ENCODE results near the gene FAM163A.
"Not testable (repeated sequence)": the region's sequence is repeated elsewhere in the genome, so short reads cannot be mapped to it uniquely, and the experiment has no call there.

FAM163A gene

DNA sequence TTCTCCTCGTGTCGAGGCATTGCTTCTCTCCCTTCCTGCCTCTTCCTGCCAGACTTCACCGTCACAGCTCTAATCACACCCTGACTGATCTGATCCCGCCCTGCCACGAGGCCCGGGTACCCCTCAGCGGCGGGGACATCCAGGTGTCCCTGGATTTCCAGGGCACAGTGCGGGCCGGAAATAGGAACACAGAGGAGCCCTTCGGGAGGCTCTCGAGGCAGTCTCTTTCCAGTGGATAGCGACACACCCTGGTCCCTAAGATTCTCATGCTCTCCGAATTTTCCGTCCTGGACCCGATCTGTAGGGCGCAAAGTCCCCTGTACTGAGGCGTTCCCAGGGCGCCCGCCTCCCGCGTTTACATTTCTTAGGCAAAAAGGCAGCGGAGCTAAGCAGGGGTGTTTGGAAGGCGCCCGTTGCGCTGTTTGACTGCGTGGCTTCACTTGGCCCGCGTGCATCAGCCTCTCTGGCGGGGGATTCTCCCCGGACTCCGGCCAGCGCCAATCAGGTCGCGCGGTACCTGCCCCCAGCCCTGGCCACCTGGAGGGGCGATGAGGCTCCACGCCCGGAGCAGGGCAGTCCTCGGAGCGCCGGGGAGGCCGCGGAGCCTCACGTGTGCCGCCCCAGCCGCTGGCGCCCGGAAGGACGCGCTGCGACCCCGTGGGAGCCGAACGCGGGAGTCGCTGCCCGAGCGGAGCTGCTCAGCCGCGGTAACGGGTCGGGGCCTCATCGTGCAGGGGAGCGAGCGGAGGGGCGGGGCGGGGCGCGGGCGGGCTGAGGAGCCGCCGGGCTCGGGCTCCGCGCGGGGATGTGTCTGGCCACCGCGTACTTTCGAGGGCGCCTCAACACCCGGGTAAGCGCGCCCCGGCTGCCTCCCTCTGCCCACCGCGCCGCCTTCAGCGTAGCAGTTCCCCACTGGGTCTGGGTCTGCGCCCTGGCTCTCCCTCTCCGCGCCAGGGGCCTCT is at the start of gene FAM163A:
TSS of gene FAM163A (plus strand) at position 575 of the 962 bp plus-strand sequence. CDS start 69,807 bp downstream, outside the sequence.
- peak; percentile 3 for DNase-seq

GRCh38 chr1:179694530-179694929 is 48.6 kb upstream of the FAM163A start:
- not testable (repeated sequence) for DNase-seq

GRCh38 chr1:179702946-179703539 is 40.0 kb upstream of the FAM163A start:
- no peak for DNase-seq

DNA sequence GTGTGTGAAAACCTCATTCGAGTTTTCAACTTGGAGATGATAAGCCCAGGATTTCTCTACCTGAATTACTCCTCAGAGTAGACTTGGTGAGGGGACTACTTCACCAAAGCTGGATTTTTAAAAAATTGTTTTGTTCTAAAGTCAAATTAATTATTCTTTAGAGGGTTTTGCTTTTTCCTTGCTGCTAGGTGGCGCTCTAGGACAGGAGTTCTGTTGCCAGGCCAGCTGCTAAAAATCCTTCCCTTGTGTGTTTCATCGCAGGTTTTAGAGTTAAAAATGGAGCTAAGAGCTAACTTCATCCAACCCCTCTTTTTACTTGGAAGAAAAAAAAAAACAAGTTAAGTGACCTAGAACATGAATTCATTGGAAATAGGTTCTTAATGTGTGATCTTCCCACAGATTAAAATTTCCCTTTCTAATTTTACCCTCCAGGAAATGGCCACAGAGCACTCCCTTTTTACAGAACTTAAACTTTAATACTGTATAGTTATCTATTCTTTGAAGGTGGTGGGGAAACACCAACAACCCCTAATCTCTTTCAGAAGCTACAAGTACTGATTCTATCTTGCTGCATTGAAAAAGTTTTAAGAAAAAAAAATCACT is 36.7 kb upstream of the FAM163A start:
- peak; percentile 59 for DNase-seq

DNA sequence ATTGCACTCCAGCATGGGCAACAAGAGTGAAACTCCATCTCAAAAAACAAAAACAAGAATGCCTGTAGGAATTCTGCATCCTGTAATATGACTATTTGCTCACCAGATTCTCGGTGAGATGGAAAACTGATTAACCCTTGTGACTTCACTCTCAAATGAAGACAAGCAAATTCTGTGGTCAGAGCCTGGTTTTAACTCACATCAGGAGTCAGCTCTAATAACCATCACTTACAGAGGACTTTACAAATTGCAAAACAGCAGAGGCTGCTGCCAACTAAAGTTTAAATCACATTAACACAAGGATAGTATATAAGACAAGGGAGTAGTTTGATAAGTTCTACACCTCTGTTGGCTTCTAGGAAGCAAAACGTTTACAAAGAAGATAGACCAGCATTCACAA is 35.7 kb upstream of the FAM163A start:
- DNase-seq = no peak

- DNase-seq = no peak
Measured at GRCh38 chr1:179708434-179709195, 34.5 kb upstream of the FAM163A start.

DNA sequence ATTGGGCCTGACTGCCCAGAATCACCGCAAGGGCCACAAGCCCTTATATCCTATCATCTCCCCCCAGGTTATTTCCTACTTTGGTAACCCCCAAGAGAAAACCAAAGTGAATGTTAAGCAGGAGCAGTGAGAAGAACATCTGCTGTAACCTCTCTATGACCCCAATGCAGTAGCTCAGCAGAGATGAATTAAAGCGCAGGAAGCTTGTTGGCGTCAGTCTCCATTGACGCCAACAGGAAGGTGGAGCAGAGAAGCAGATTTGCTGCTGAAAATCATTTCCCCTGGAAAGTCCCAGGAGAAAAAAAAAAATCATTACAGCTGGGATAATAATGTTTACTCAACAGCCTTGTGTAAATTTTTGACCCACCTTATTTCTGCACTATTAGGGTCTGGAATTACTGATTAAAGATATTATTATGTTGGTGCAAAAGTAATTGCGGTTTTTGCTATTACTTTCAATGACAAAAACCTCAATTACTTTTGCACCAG is 33.2 kb upstream of the FAM163A start:
- DNase-seq = no peak

- no peak for DNase-seq
Measured at GRCh38 chr1:179714159-179714558, 28.9 kb upstream of the FAM163A start.

DNA sequence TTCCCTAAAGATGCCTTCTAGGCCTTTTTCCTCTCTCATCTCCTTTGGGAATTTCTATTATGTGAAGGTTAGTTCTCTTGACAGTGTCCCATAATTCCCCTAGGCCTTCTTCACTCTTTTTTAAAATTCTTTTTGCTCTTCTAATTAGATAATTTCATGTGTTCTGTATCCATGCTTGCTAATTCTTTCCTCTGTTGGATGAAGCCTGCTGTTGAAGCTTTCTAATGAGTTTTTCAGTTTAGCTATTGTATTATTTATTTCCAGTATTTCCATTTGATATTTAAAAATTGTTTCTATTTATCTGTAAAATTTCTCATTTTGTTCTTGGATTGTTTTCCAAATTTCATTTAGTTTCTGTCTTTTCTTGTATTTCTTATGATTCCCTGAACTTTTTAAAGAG is 28.5 kb upstream of the FAM163A start:
- no peak for DNase-seq

- DNase-seq = no peak
Measured at GRCh38 chr1:179719272-179719671, 23.8 kb upstream of the FAM163A start.

DNA sequence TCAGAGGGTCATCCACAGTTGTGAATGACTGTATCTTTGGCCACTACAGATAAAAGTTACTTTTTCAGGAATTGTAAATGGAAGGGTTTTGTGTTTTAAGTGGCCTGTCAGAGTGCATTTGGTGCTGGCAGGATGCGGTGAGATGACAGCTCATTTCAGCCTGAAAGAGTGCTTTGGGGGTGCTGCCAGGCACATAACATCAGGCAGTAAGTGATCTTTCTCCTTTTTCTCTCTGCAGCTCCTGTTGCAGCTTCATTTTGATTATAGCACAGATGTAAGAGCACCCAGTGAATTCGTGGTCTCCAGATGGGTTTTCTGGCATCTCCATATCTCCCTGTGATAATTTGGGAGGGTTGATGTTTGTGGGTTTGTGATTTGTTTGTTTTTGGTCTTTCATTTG is 14.8 kb upstream of the FAM163A start:
- no peak for DNase-seq

- DNase-seq = no peak
Measured at GRCh38 chr1:179729881-179730280, 13.2 kb upstream of the FAM163A start.

- DNase-seq = no peak
Measured at GRCh38 chr1:179731643-179732042, 11.4 kb upstream of the FAM163A start.

DNA sequence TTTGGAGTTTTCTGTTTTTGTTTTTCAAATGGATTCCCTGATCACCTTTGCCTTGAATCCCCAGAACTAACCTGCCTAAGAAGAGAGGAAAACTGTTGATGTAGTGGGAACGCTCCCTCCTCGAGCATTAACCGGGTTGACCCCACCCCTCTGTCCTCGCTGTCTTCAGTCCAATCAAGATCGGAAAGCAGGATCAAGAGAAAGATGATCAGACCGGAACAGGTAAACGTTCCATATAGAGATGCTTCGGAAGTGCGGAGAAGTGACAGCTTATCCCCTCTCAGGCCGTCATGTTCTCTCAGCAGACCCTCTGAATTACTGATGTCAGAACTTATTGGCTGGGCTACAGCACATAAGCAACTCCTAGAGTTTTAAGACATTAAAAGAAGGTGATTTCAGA is 800 bp upstream of the FAM163A start:
- DNase-seq = no peak

DNA sequence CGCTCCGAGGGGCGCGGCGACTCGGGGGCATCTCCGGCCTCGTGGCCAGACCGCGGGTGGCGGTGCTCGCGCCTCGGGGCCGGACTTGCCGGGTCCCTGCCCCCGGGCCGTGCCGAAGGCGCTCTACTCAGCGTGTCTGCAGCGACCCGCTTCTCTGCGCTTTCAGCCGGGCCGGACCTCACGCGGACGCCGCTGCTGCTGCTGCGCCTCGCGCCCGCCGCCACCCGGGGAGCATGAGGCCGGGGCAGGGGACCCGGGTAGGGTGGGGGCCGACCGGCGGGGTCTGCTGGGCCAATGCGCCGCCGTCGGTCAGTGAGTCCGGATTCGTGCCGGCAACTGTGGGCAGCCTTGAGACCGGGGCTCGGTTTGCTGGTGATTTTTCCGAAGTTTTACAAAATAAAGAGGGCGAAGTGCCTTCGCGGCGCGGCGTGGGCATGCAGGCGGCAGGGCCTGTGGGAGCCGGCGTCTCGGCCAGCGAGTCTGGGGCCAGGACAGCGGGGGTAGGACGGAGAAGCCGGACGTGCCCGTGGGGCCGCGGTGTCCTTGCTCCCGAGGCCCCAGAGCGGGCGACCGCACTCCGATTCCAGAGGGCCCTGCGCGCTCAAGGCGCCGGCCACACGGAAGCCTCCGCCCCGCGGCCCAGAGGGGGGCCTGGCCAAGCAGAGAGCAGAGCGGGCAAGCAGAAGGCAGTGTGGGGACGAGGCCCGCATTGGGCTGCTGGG is 749 bp downstream of the FAM163A start:
- no peak for DNase-seq

DNA sequence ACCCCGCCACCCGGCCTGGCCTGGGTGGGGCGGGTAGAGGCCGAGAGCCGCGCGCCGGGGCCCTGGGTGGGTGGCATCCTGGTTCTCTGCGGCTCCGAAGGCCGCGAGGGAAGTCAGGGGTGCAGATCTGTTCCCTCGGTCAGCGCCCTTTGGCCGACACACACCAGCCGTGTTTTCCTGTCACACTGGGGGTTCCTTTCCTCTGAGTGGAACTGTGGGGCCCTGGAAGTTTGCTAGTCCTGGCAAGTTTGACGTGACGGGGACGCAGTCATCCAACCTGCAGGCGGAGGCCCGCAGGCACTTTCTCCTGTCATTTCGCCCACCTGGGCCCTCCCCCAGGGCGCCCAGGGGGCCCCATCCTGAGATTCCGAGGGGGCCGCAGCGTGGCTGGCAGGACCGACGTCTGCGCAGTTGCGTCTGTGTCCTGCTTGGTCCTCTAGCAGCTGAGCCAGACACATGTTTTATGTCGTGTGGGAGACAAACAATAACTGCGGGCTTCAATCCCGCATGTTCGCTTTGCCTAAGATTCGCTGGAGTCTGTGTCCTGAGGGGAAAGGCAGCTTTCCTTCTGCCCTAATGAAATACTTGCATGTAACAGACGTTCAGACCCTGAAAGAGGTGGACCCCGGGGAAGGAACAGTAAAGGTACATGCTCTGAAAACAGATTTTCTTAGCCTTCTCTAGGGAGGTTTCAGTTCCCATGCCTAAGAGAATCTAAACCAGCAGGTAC is 1.5 kb downstream of the FAM163A start:
- no peak for DNase-seq

DNA sequence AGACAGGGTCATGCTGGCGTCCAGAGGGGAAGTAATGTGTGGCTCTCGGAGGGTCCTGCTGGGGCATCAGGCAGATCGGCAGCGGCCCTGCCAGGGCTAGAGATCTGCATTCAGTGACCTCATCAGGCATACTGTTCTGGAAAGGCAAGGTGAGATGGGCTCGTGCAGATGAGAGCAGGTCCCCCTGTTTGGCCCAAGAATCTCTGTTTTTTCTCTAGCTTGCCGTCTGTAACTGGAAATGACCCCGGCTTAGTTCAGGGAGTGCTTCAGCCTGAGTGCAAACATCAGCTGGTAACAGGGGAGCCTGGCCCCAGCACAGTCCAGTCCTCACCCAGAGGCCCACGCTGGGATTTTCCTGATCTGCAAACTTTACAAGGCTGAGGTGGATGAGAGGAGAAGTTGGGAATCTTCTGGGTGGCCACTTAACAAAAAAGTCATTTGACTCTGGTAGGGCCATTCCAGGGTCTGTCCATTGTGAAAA is 2.1 kb downstream of the FAM163A start:
- no peak for DNase-seq

GRCh38 chr1:179745743-179746142 is 2.7 kb downstream of the FAM163A start:
- DNase-seq = no peak

GRCh38 chr1:179747611-179748010 is 4.5 kb downstream of the FAM163A start:
- DNase-seq = no peak

- DNase-seq = no peak
Measured at GRCh38 chr1:179748772-179749171, 5.7 kb downstream of the FAM163A start.

GRCh38 chr1:179750630-179751029 is 7.5 kb downstream of the FAM163A start:
- no peak for DNase-seq

Data from activated CD4-positive, alpha-beta T cell treated with anti-CD3 and anti-CD28 coated beads, Interleukin-2, Interleukin-6, amounts not matched to agents 100 ng/mL and 50 ng/mL, durations not matched to agents 16 hours and 8 hours (primary cell).